ENCODE results near the gene KIF26A. TPM values are rescaled to one million over a fixed set of nuclear protein-coding genes. Genes with fewer than 3 reads are reported as not detected.

The KIF26A gene
- total RNA-seq, 2 experiments from 2014 or later = 0.35 to 0.50 TPM

DNA sequence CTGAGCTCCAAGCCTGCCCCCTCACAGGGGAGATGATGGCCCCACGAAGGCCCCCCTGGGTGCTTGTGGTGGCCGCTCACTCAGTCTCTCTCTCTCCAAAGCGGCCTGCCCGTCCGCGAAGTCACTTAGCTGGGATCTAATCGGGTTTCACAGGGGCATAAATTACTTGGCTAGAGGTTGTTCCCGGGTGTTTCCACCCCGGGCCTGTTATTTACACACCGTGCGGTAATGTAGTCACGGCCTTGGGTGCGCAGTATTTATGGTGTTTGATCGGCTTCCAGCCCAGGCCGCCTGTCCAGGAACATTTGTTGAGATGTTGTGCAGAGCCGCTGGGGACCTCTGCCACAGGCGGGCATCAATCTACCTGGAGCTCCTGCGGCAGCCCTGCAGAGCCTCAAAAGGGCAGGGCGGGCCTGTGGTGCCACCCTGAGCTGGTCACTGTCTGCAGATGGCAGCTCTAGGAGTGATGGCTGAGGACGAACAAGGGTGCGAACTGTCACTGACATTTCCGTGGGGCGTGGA is 91.2 kb downstream of the KIF26A start:
- peaks cover 21% of the 10 kb centered on the region for H3K4me1 Mint-ChIP-seq
- H3K9me3 Mint-ChIP-seq = peaks cover 15% of the 10 kb centered on the region
- no peak for DNase-seq

DNA sequence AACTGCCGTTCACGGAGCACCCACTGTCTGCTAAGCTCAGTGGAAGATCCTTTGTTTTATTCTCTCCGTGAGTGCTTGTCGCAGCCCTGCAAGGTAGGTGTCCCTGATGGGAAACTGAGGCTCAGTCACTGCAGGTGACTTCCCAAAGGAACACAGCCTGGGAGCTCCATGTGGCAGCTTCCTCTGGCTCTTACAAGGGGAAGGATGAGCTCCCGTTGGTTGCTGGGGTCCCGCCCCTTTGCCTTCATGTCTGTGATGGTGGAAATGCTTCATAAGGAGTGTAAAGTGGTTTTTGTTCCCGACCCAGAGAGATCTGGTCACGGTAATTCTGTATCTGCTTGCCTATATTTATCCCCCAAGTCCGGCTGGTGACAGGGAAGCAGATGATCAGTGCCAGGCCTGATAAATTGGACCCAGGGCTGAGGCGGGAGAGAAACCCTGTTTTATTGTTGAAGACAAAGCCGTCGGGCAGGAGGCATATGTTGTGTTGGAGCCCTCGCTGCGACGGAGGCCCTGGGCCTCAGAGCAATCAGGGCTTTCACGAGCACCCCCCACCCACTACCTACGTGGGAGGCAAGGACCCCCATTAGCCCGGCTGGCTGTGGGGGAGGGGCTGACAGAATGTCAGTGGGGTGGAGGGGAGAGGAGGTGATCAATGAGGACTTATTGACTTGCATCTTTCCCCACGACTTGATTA is 91.9 kb downstream of the KIF26A start:
- CTCF ChIA-PET = interaction anchor here (1.1 kb wide), 1 partner anchor 10 kb away, joined by 3 read pairs; no protein-coding TSS in a partner anchor
- H3K4me1 Mint-ChIP-seq = peaks cover 18% of the 10 kb centered on the region
- H3K9me3 Mint-ChIP-seq = peaks cover 18% of the 10 kb centered on the region
- no peak overlapping the region for H3K4me3 Mint-ChIP-seq
- H3K27ac Mint-ChIP-seq = no peak overlapping the region
- no peaks in the 10 kb centered on the region for H3K27me3 Mint-ChIP-seq
- DNase-seq = no peak
- H3K36me3 Mint-ChIP-seq (ENCODE audit: low read depth) = peaks cover 5% of the 10 kb centered on the region
- POLR2A ChIA-PET = no interaction called here

More for the DNA sequence above, 91.2 kb downstream of the KIF26A start:
- ChIA-PET POLR2A (no interaction called here), CTCF (interaction anchor here (1.1 kb wide), 1 partner anchor 10 kb away, joined by 3 read pairs; no protein-coding TSS in a partner anchor)
- H3K27me3 Mint-ChIP-seq = no peaks in the 10 kb centered on the region
- H3K4me3 Mint-ChIP-seq = no peak overlapping the region
- peaks cover 5% of the 10 kb centered on the region for H3K36me3 Mint-ChIP-seq (ENCODE audit: low read depth)
- H3K27ac Mint-ChIP-seq = no peak overlapping the region

Small RNA genes lying within 50 kb of the gene (microRNA-seq; reads per million reads assigned to microRNA genes)
- gene MIR203A (ENCODE audit: borderline microRNAs expressed, borderline replicate concordance) (not detected), gene MIR203B (ENCODE audit: borderline microRNAs expressed, borderline replicate concordance) (not detected)

Other genes starting within 250 kb of the KIF26A start
- under 1 TPM; 0.60 to 0.62 TPM for gene TDRD9, start 210.1 kb upstream of the KIF26A start, total RNA-seq
- gene RD3L, start 196.1 kb upstream of the KIF26A start, total RNA-seq = not detected
- gene ASPG, start 52.9 kb upstream of the KIF26A start, total RNA-seq = not detected

All from activated CD4-positive, alpha-beta T cell treated with anti-CD3 and anti-CD28 coated beads, Interleukin-2, amount 10 ng/mL, durations not matched to agents 7 days and 5 days (primary cell).